CD14-positive monocyte (primary cell): ENCODE measurements around the gene WDR55. TPM values are rescaled to one million over a fixed set of nuclear protein-coding genes. Genes with fewer than 3 reads are reported as not detected.
A peak's percentile ranks its signal among the peaks of the same experiment; 100 is the strongest.
"Not testable (repeated sequence)": the region's sequence is repeated elsewhere in the genome, so short reads cannot be mapped to it uniquely, and the experiment has no call there.

Experiments
- DNase-seq, 3 donors: peaks; one replicate each; pipeline ENCODE4 v3.0.0-alpha.2; 2011 to 2022
- H2AFZ ChIP-seq: 2 replicates; pipeline ENCODE4 v1.6.0; 2012; ENCODE audit warnings: mild to moderate bottlenecking, low read depth, low read length, inconsistent platforms; ENCODE audit not compliant: insufficient read depth, poor library complexity, severe bottlenecking
- H3K27ac ChIP-seq, 2 donors: 1 replicate in 1 of 2; 2 replicates in 1 of 2; pipeline ENCODE4 v1.5.1; 2012 to 2013; ENCODE audit warnings: low read length in 2 of 2, control low read depth in 1 of 2, inconsistent platforms in 1 of 2, low read depth in 1 of 2, mild to moderate bottlenecking in 1 of 2
- H3K27me3 ChIP-seq, 2 donors: one replicate each; pipeline versions ENCODE4 v1.6.0 to v1.6.1; 2011 to 2013; ENCODE audit warnings: low read length in 2 of 2; ENCODE audit not compliant: control insufficient read depth in 2 of 2, insufficient read depth in 2 of 2
- H3K36me3 ChIP-seq, 2 donors: replicated peaks in 1 of 2; 1 replicate in 1 of 2; 2 replicates in 1 of 2; pipeline versions ENCODE4 v1.5.1 to v1.6.1; 2012 to 2013; ENCODE audit warnings: low read length in 2 of 2, control low read depth in 1 of 2, inconsistent platforms in 1 of 2, mild to moderate bottlenecking in 1 of 2; ENCODE audit not compliant: insufficient read depth in 2 of 2, control insufficient read depth in 1 of 2
- H3K4me1 ChIP-seq, 2 donors: 1 replicate in 1 of 2; 2 replicates in 1 of 2; pipeline versions ENCODE4 v1.5.1 to v1.6.1; 2012 to 2013; ENCODE audit warnings: low read length in 2 of 2, control low read depth in 1 of 2, inconsistent platforms in 1 of 2, mild to moderate bottlenecking in 1 of 2, moderate library complexity in 1 of 2; ENCODE audit not compliant: insufficient read depth in 2 of 2, control insufficient read depth in 1 of 2
- H3K4me2 ChIP-seq: replicated peaks from 2 replicates; pipeline ENCODE3; 2012; ENCODE audit warnings: low read length, moderate library complexity, mild to moderate bottlenecking; ENCODE audit not compliant: poor library complexity, severe bottlenecking; ENCODE audit errors: extremely low read depth
- H3K4me3 ChIP-seq, 3 experiments: fragments of 200-600 bp in 1 of 3; sonication (generic) in 1 of 3; replicated peaks in 1 of 3; 1 replicate in 2 of 3; 2 replicates in 1 of 3; pipeline ENCODE4 v1.5.1; 2011 to 2013; ENCODE audit warnings: low read length in 3 of 3, mild to moderate bottlenecking in 3 of 3, control low read depth in 2 of 3, low read depth in 2 of 3, inconsistent platforms in 1 of 3, moderate library complexity in 1 of 3
- H3K79me2 ChIP-seq: 2 replicates; pipeline ENCODE4 v1.6.0; 2012; ENCODE audit warnings: mild to moderate bottlenecking, control low read depth, inconsistent platforms, low read length, moderate library complexity; ENCODE audit not compliant: insufficient read depth
- H3K9ac ChIP-seq: 2 replicates; pipeline ENCODE4 v1.6.0; 2017; ENCODE audit warnings: low read length, mild to moderate bottlenecking; ENCODE audit not compliant: insufficient read depth, poor library complexity, severe bottlenecking
- H3K9me3 ChIP-seq, 2 donors: replicated peaks in 1 of 2; 1 replicate in 1 of 2; 2 replicates in 1 of 2; pipeline versions ENCODE4 v1.5.1 to v1.6.1; 2012 to 2013; ENCODE audit warnings: low read length in 2 of 2, control low read depth in 1 of 2; ENCODE audit not compliant: control insufficient read depth in 1 of 2, insufficient read depth in 1 of 2
- H4K20me1 ChIP-seq: 2 replicates; pipeline ENCODE4 v1.6.0; 2012; ENCODE audit warnings: mild to moderate bottlenecking, low read length, control low read depth, moderate library complexity; ENCODE audit not compliant: insufficient read depth
- H3K27ac Mint-ChIP-seq, 7 donors: one replicate each; pipeline ENCODE4 v1.8.0; 2020; ENCODE audit warnings: mild to moderate bottlenecking in 7 of 7, mixed read lengths in 7 of 7, moderate library complexity in 6 of 7, inconsistent platforms in 2 of 7
- H3K27me3 Mint-ChIP-seq, 3 donors: one replicate each; pipeline ENCODE4 v1.8.0; 2021 to 2022; ENCODE audit warnings: low read depth in 3 of 3, mild to moderate bottlenecking in 3 of 3, mixed read lengths in 3 of 3, moderate library complexity in 3 of 3, inconsistent platforms in 1 of 3
- H3K36me3 Mint-ChIP-seq, 2 donors: one replicate each; pipeline ENCODE4 v1.8.0; 2020; ENCODE audit warnings: mixed read lengths in 2 of 2, inconsistent platforms in 1 of 2, mild to moderate bottlenecking in 1 of 2
- H3K4me1 Mint-ChIP-seq: one replicate; pipeline ENCODE4 v1.8.0; 2020; ENCODE audit warnings: mild to moderate bottlenecking, mixed read lengths
- H3K4me3 Mint-ChIP-seq, 2 donors: one replicate each; pipeline ENCODE4 v1.8.0; 2020; ENCODE audit warnings: mild to moderate bottlenecking in 2 of 2, mixed read lengths in 2 of 2, moderate library complexity in 1 of 2
- H3K9me3 Mint-ChIP-seq, 7 donors: one replicate each; pipeline ENCODE4 v1.8.0; 2020 to 2022; ENCODE audit warnings: mixed read lengths in 7 of 7, mild to moderate bottlenecking in 6 of 7, moderate library complexity in 6 of 7, inconsistent platforms in 2 of 7
- WGBS: methylation state at CpG from one replicate; pipeline ENCODE4 v1.1.5; 2013; ENCODE audit warnings: missing lambda C conversion rate; ENCODE audit not compliant: insufficient coverage; 5-methylcytosine and 5-hydroxymethylcytosine counted together
- intact Hi-C, 2 donors: fragments of 100-400 bp; cut with micrococcal nuclease; formaldehyde crosslinking; loops; one replicate each; pipeline versions ENCODE4 v1.15.0 to v1.15.1; 2023
- polyA minus RNA-seq: library from RNA; depleted of rRNA, polyadenylated mRNA; stranded (reverse); fragments of >200 nt; gene quantifications from 2 replicates; pipeline ENCODE4 v1.2.3, GENCODE V29; 2012
- polyA plus RNA-seq, 3 donors: library from polyadenylated mRNA; depleted of rRNA in 1 of 3; unstranded in 2 of 3; stranded (reverse) in 1 of 3; fragments of 300-500 nt in 2 of 3; fragments of >200 nt in 1 of 3; fragmentation: Illumina TruSeq in 2 of 3; gene quantifications; 1 replicate in 2 of 3; 2 replicates in 1 of 3; pipeline ENCODE4 v1.2.3, GENCODE V29; 2012 to 2021
- total RNA-seq, 12 experiments: library from RNA in 1 of 12; stranded (reverse) in 1 of 12; fragments of 120-200 nt in 1 of 12; gene quantifications; one replicate each; pipeline ENCODE4 v1.2.4 and lab custom pipeline; 2013 to 2026; ENCODE audit warnings: mixed read lengths in 6 of 12, inconsistent platforms in 1 of 12
- TF ChIP-seq, protein P1 (sequence below): fragments of 200-600 bp; IDR thresholded peaks from one replicate; pipeline ENCODE4 v1.8.0; 2022; ENCODE audit warnings: antibody characterized with exemption, mild to moderate bottlenecking

WDR55 gene, protein sequence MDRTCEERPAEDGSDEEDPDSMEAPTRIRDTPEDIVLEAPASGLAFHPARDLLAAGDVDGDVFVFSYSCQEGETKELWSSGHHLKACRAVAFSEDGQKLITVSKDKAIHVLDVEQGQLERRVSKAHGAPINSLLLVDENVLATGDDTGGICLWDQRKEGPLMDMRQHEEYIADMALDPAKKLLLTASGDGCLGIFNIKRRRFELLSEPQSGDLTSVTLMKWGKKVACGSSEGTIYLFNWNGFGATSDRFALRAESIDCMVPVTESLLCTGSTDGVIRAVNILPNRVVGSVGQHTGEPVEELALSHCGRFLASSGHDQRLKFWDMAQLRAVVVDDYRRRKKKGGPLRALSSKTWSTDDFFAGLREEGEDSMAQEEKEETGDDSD
- 12.7 TPM for total RNA-seq (2013)
- 10 to 100 TPM; 11.2 to 36.8 (median 13.3) TPM for polyA plus RNA-seq
- 13.0 and 17.9 TPM in 2 replicates for polyA minus RNA-seq
- 11.8 to 38.3 (median 33.0) reads per million in 11 experiments for total RNA-seq (lab: John Stamatoyannopoulos, UW)

DNA sequence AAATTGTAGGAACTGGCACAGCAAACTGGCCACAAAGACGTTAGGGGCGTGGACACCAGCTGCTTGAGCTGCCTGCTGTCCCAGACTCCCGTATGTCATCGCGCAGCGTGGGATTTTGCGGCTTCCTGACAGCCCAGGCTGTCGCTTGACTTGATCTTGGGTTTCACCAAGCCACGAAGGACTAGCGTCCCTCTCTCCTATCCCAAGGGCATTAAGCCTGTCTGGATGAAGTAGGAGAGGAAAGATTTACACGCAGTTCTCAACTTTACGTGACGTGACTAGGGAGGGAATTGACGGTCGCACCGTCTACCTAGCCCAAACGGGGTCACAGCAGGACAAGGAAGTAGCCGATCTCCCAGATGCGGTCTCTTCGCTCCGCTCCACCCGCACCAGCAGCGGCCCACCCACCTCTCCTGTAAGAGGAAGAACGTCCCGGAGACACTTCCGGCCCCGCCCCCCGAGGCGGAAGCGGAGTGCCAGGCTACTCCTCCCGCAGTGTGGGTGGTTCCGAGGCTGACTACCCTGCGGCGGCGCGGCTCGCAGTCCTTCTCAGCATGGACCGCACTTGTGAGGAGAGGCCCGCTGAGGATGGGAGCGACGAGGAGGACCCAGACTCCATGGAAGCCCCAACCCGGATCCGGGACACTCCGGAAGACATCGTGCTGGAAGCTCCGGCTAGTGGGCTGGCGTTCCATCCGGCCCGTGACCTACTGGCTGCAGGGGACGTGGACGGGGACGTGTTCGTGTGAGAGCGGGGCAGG is at the start of gene WDR55:
Gene WDR55, plus strand, starts transcription at position 546 of the 761 bp plus-strand sequence. Its CDS starts 9 bp downstream, at position 555.
- Histone ChIP-seq H3K4me1 (peaks cover 20 to 28% of the 10 kb centered on the region in 2 donors), H3K4me3 (peak within 1 kb of the TSS; percentile 70 to 100 (median 97)), H3K79me2 (peaks cover 34% of the 10 kb centered on the region), H2AFZ (peak within 1 kb of the TSS; percentile 92), H4K20me1 (peaks cover 33% of the 10 kb centered on the region), H3K27ac (peak within 1 kb of the TSS; percentile 80 to 96), H3K36me3 (peaks cover 57 to 70% of the 10 kb centered on the region in 2 donors), H3K27me3 (no peaks in the 10 kb centered on the region), H3K9me3 (no peaks in the 10 kb centered on the region), H3K9ac (peak within 1 kb of the TSS; percentile 78), H3K4me2 (peak within 1 kb of the TSS; percentile 95)
- TF ChIP-seq, protein P1, sequence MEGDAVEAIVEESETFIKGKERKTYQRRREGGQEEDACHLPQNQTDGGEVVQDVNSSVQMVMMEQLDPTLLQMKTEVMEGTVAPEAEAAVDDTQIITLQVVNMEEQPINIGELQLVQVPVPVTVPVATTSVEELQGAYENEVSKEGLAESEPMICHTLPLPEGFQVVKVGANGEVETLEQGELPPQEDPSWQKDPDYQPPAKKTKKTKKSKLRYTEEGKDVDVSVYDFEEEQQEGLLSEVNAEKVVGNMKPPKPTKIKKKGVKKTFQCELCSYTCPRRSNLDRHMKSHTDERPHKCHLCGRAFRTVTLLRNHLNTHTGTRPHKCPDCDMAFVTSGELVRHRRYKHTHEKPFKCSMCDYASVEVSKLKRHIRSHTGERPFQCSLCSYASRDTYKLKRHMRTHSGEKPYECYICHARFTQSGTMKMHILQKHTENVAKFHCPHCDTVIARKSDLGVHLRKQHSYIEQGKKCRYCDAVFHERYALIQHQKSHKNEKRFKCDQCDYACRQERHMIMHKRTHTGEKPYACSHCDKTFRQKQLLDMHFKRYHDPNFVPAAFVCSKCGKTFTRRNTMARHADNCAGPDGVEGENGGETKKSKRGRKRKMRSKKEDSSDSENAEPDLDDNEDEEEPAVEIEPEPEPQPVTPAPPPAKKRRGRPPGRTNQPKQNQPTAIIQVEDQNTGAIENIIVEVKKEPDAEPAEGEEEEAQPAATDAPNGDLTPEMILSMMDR: no peak
- Mint-ChIP-seq H3K4me3 (peak within 1 kb of the TSS; percentile 97 to 98), H3K27ac (peak within 1 kb of the TSS; percentile 94 to 100 (median 99)), H3K27me3 (peaks cover 0 to 2% (median 0%) of the 10 kb centered on the region in 3 donors), H3K9me3 (peaks cover 0 to 2% (median 0%) of the 10 kb centered on the region in 7 donors), H3K36me3 (peaks cover 61 to 65% of the 10 kb centered on the region in 2 donors), H3K4me1 (peaks cover 35% of the 10 kb centered on the region)
- under 1% methylated on average over 43 of the region's 54 CpGs for WGBS
- peak; percentile 93 to 95 (median 94) for DNase-seq
- intact Hi-C loops: no loop called here

DNA sequence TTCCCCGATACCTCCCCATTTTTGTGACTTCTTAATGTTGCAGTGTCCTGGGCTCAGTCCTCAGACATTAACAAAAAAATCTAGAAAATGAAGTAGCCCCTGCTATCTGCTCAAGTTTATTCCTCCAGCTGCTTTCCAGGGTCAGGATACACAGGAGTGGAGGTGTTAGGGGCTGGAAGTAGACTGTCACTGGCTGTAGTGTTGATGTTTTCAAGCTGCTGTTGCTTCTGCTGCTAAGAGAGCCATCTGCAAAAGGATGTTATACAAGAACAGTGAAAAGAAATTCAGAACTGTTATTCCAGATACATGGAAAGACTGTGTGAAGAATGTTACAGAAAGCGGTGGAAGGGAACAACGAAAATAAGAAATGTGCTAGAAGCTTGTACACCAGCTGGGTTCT is 42.4 kb upstream of the WDR55 start:
- intact Hi-C loops: no loop called here
- no peak overlapping the region for H2AFZ ChIP-seq
- TF ChIP-seq, protein P1: no peak
- no peaks in the 10 kb centered on the region for H3K79me2 ChIP-seq
- no peak overlapping the region for H3K4me3 ChIP-seq
- WGBS: 100% methylated on average over 2 of the region's 3 CpGs
- H3K9me3 ChIP-seq: no peaks in the 10 kb centered on the region
- peaks cover 2 to 4% (median 2%) of the 10 kb centered on the region in 3 donors for H3K27me3 Mint-ChIP-seq
- no peak for DNase-seq
- H3K9ac ChIP-seq: no peak overlapping the region
- H4K20me1 ChIP-seq: no peaks in the 10 kb centered on the region
- H3K27ac ChIP-seq: no peak overlapping the region
- no peaks in the 10 kb centered on the region for H3K36me3 ChIP-seq
- H3K27me3 ChIP-seq: no peaks in the 10 kb centered on the region
- no peak overlapping the region for H3K4me3 Mint-ChIP-seq
- peaks cover 15 to 17% of the 10 kb centered on the region in 2 donors for H3K4me1 ChIP-seq
- peak overlapping the region in 1 of 7 donors; percentile 61 for H3K27ac Mint-ChIP-seq
- H3K4me1 Mint-ChIP-seq: peaks cover 34% of the 10 kb centered on the region
- peaks cover 14% of the 10 kb centered on the region in 2 donors for H3K36me3 Mint-ChIP-seq
- no peak overlapping the region for H3K4me2 ChIP-seq
- H3K9me3 Mint-ChIP-seq: peaks cover 0 to 10% (median 4%) of the 10 kb centered on the region in 7 donors

DNA sequence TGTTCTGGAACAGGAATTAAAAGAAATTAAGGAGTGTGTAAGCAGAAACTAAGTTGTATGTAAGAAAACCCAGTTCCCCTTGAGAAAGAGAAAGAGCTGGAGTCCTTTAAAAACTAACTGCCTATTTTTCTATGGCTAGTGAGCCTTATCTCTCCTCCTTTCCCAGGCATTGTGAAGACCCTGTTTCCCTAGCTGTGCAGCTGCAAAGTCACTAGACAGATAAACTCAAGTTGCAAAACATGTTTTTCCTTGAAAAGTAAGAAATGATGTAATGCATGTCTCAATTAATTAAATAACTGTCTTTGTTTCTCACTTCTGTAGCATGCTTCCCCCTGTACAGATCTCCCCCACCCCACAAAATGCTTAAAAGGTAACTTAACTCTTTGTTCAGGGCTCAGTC is 41.6 kb upstream of the WDR55 start:
- intact Hi-C loops, H2AFZ ChIP-seq, H3K9me3 ChIP-seq, H3K27me3 ChIP-seq, H3K27me3 Mint-ChIP-seq, H3K36me3 ChIP-seq, H3K4me3 Mint-ChIP-seq, H3K4me2 ChIP-seq, H4K20me1 ChIP-seq, DNase-seq, H3K79me2 ChIP-seq, H3K9ac ChIP-seq, H3K27ac ChIP-seq: not testable (repeated sequence)
- Mint-ChIP-seq H3K36me3 (peaks cover 18 to 22% of the 10 kb centered on the region in 2 donors), H3K27ac (peak overlapping the region in 4 of 7 donors; percentile 5 to 77 (median 50)), H3K4me1 (peaks cover 41% of the 10 kb centered on the region), H3K9me3 (peaks cover 4 to 12% (median 4%) of the 10 kb centered on the region in 7 donors)
- Histone ChIP-seq H3K4me3 (peak overlapping the region in 1 of 3 experiments; percentile 25), H3K4me1 (peaks cover 16 to 25% of the 10 kb centered on the region in 2 donors)
